ENCODE data around the gene IL17REL.

DNA sequence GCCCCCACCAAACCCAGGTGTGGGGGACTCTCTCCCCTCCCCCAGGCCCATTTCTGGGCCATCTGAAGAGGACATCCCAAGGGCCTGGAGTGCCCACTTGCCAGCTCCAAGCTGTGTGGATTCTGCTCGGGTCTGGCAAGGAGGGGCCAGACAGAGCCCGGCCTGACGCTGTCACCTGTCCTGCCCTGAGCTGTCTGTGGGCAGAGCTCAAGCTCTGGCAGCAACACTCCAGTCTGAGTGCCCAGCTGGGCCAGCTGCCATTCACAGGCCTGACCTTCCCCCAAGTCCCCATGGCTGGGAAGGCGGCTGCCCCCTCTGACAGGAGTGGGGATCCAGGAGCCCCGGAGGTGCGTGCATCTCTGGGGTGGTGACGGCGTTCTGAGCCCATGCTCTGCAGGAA lies 58.2 kb downstream of the IL17REL start:
- TF ChIP-seq, protein P1, sequence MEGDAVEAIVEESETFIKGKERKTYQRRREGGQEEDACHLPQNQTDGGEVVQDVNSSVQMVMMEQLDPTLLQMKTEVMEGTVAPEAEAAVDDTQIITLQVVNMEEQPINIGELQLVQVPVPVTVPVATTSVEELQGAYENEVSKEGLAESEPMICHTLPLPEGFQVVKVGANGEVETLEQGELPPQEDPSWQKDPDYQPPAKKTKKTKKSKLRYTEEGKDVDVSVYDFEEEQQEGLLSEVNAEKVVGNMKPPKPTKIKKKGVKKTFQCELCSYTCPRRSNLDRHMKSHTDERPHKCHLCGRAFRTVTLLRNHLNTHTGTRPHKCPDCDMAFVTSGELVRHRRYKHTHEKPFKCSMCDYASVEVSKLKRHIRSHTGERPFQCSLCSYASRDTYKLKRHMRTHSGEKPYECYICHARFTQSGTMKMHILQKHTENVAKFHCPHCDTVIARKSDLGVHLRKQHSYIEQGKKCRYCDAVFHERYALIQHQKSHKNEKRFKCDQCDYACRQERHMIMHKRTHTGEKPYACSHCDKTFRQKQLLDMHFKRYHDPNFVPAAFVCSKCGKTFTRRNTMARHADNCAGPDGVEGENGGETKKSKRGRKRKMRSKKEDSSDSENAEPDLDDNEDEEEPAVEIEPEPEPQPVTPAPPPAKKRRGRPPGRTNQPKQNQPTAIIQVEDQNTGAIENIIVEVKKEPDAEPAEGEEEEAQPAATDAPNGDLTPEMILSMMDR (IDR thresholded peaks at IDR 0.05) = no peak
- no peak for TF ChIP-seq E2F1 (CRISPR knock-in tag; IDR thresholded peaks at IDR 0.05)
- no peak for TF ChIP-seq USF1 (CRISPR knock-in tag; IDR thresholded peaks at IDR 0.05)
- no peak for TF ChIP-seq FOXJ3 (CRISPR knock-in tag; IDR thresholded peaks at IDR 0.05; ENCODE audit: borderline replicate concordance)
- TF ChIP-seq RELA (CRISPR knock-in tag; IDR thresholded peaks at IDR 0.05; ENCODE audit: borderline replicate concordance) = no peak
- no peak for TF ChIP-seq SMAD3 (CRISPR knock-in tag; IDR thresholded peaks at IDR 0.05; ENCODE audit: borderline replicate concordance)
- TF ChIP-seq, protein P2, sequence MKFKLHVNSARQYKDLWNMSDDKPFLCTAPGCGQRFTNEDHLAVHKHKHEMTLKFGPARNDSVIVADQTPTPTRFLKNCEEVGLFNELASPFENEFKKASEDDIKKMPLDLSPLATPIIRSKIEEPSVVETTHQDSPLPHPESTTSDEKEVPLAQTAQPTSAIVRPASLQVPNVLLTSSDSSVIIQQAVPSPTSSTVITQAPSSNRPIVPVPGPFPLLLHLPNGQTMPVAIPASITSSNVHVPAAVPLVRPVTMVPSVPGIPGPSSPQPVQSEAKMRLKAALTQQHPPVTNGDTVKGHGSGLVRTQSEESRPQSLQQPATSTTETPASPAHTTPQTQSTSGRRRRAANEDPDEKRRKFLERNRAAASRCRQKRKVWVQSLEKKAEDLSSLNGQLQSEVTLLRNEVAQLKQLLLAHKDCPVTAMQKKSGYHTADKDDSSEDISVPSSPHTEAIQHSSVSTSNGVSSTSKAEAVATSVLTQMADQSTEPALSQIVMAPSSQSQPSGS (CRISPR knock-in tag; IDR thresholded peaks at IDR 0.05; ENCODE audit: borderline replicate concordance, low read depth) = no peak
- no peak for TF ChIP-seq FOXP4 (CRISPR knock-in tag; IDR thresholded peaks at IDR 0.05)
- TF ChIP-seq JAZF1 (CRISPR knock-in tag; IDR thresholded peaks at IDR 0.05) = no peak

Measured in WTC11 (cell line).